ENCODE measurements around the gene TAMALIN.

DNA sequence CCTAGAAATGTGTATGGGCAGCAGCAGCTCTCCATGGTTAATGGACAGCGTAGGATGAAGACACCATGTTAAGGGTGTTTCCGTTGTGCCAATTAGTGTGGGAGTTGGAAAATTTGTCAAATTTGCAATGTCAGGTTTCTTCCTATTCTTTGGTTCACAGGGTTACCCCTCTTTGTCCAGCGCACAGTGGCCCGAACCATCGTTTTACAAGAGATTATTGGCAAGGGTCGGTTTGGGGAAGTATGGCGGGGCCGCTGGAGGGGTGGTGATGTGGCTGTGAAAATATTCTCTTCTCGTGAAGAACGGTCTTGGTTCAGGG lies 26.0 kb upstream of the TAMALIN start:
- TF ChIP-seq SIN3A (IDR thresholded peaks at IDR 0.05; ENCODE audit: borderline replicate concordance, insufficient read depth, low read length) (no peak), TAF1 (IDR thresholded peaks at IDR 0.05; ENCODE audit: borderline replicate concordance, insufficient read depth, low read length) (no peak)
- TF ChIP-seq, protein P1, sequence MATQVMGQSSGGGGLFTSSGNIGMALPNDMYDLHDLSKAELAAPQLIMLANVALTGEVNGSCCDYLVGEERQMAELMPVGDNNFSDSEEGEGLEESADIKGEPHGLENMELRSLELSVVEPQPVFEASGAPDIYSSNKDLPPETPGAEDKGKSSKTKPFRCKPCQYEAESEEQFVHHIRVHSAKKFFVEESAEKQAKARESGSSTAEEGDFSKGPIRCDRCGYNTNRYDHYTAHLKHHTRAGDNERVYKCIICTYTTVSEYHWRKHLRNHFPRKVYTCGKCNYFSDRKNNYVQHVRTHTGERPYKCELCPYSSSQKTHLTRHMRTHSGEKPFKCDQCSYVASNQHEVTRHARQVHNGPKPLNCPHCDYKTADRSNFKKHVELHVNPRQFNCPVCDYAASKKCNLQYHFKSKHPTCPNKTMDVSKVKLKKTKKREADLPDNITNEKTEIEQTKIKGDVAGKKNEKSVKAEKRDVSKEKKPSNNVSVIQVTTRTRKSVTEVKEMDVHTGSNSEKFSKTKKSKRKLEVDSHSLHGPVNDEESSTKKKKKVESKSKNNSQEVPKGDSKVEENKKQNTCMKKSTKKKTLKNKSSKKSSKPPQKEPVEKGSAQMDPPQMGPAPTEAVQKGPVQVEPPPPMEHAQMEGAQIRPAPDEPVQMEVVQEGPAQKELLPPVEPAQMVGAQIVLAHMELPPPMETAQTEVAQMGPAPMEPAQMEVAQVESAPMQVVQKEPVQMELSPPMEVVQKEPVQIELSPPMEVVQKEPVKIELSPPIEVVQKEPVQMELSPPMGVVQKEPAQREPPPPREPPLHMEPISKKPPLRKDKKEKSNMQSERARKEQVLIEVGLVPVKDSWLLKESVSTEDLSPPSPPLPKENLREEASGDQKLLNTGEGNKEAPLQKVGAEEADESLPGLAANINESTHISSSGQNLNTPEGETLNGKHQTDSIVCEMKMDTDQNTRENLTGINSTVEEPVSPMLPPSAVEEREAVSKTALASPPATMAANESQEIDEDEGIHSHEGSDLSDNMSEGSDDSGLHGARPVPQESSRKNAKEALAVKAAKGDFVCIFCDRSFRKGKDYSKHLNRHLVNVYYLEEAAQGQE (IDR thresholded peaks at IDR 0.05; ENCODE audit: insufficient read depth in 1 of 2, low read depth in 2 of 2, low read length in 2 of 2) = no peak
